ENCODE measurements around the gene TMEM18.

DNA sequence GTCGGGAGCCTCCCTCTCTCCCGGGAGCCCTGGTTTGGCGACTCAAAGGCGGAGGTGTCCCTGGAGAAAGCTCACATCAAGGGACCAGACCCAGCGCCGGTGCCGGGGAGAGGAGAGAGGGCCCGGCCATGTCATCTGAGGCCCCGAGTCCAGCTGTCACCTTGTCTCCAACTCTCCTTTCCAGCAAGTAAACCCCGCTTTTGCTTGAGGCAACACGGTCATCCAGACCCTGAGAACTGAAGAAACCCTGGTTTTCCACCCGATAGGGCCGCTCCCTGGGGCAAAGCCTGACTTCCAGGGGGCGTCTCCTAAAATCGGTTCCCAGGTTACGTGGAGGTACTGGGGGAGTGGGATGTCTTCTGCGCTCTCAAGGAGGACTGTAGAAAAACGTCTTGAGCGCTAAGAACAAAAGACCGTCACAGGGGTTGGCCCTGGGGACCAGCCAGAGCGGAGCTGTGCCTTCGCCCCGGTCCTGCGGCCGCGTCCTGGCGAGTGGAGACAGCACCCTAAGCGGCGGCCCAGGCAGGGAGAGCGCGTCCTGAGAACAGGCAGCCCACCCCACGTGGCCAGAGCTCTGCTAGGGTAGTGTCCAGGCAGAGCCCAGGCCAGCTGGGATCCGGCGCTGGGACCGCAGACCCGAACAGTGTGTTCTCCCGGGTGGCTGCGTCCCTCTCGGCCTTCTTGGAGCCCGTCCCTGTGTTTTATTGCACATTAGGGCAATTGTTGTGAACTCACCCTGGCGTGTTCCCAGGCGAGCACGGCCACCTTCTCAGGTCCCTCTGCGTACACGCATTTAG is 55.7 kb downstream of the TMEM18 start:
- TF ChIP-seq POLR2A (IDR thresholded peaks at IDR 0.05) (no peak), EP300 (IDR thresholded peaks at IDR 0.05) (no peak)
- TF ChIP-seq, protein P1, sequence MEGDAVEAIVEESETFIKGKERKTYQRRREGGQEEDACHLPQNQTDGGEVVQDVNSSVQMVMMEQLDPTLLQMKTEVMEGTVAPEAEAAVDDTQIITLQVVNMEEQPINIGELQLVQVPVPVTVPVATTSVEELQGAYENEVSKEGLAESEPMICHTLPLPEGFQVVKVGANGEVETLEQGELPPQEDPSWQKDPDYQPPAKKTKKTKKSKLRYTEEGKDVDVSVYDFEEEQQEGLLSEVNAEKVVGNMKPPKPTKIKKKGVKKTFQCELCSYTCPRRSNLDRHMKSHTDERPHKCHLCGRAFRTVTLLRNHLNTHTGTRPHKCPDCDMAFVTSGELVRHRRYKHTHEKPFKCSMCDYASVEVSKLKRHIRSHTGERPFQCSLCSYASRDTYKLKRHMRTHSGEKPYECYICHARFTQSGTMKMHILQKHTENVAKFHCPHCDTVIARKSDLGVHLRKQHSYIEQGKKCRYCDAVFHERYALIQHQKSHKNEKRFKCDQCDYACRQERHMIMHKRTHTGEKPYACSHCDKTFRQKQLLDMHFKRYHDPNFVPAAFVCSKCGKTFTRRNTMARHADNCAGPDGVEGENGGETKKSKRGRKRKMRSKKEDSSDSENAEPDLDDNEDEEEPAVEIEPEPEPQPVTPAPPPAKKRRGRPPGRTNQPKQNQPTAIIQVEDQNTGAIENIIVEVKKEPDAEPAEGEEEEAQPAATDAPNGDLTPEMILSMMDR (IDR thresholded peaks at IDR 0.05): no peak
